ENCODE data around the gene HDAC1.

- TF ChIP-seq CTCF (IDR thresholded peaks at IDR 0.05; ENCODE audit: low read depth, low read length, missing input control): no peak
- no peak for TF ChIP-seq GABPA (IDR thresholded peaks at IDR 0.05 in 1 of 2, conservative IDR thresholded peaks at IDR 0.05 in 1 of 2)
- no peak for TF ChIP-seq YY1 (IDR thresholded peaks at IDR 0.05)
- TF ChIP-seq MAX (IDR thresholded peaks at IDR 0.05): no peak
- no peak for TF ChIP-seq ZBTB33 (IDR thresholded peaks at IDR 0.05)
- no peak for TF ChIP-seq RAD21 (IDR thresholded peaks at IDR 0.05)
- TF ChIP-seq EGR1 (IDR thresholded peaks at IDR 0.05; ENCODE audit: low read depth in 2 of 2): no peak
- TF ChIP-seq RXRA (IDR thresholded peaks at IDR 0.05): no peak
- TF ChIP-seq SP1 (IDR thresholded peaks at IDR 0.05): no peak
- no peak for TF ChIP-seq REST (IDR thresholded peaks at IDR 0.05)
- no peak for TF ChIP-seq ATF3 (IDR thresholded peaks at IDR 0.05)
Observed at GRCh38 chr1:32333251-32333963, 41.5 kb downstream of the HDAC1 start.

All from liver (tissue), 3 donors.